ENCODE data around the gene ORC5.
"Not testable (repeated sequence)": the region's sequence is repeated elsewhere in the genome, so short reads cannot be mapped to it uniquely, and the experiment has no call there.

Gene ORC5

GRCh38 chr7:104228442-104228841 lies 20.6 kb upstream of the ORC5 start:
- Mint-ChIP-seq H3K4me1 (ENCODE audit: low read depth in 2 of 2) (peaks cover 0 to 4% of the 10 kb centered on the region in 2 donors), H3K9me3 (no peaks in the 10 kb centered on the region), H3K36me3 (ENCODE audit: insufficient read depth) (no peaks in the 10 kb centered on the region), H3K27ac (no peak overlapping the region), H3K4me3 (no peak overlapping the region), H3K27me3 (peaks cover 21 to 30% of the 10 kb centered on the region in 2 donors)
- DNase-seq: no peak
- no peak for ATAC-seq (replicated peaks)

- H3K9me3 Mint-ChIP-seq: peaks cover 0 to 2% of the 10 kb centered on the region in 2 donors
- no peak for ATAC-seq (replicated peaks)
- H3K27ac Mint-ChIP-seq: no peak overlapping the region
- H3K4me3 Mint-ChIP-seq: no peak overlapping the region
- H3K36me3 Mint-ChIP-seq (ENCODE audit: insufficient read depth): no peaks in the 10 kb centered on the region
- no peaks in the 10 kb centered on the region for H3K4me1 Mint-ChIP-seq (ENCODE audit: low read depth in 2 of 2)
- H3K27me3 Mint-ChIP-seq: peaks cover 11 to 30% of the 10 kb centered on the region in 2 donors
- DNase-seq: no peak
Observed at GRCh38 chr7:104225451-104225850, 17.6 kb upstream of the ORC5 start.

- no peaks in the 10 kb centered on the region for H3K4me1 Mint-ChIP-seq (ENCODE audit: low read depth in 2 of 2)
- H3K9me3 Mint-ChIP-seq: peaks cover 0 to 5% of the 10 kb centered on the region in 2 donors
- DNase-seq (no peak), ATAC-seq (replicated peaks) (no peak)
- H3K27me3 Mint-ChIP-seq: peaks cover 7 to 31% of the 10 kb centered on the region in 2 donors
- no peaks in the 10 kb centered on the region for H3K36me3 Mint-ChIP-seq (ENCODE audit: insufficient read depth)
- H3K4me3 Mint-ChIP-seq: no peak overlapping the region
- H3K27ac Mint-ChIP-seq: no peak overlapping the region
Observed at GRCh38 chr7:104217620-104218019, 9.8 kb upstream of the ORC5 start.

GRCh38 chr7:104209063-104209462 lies 1.2 kb upstream of the ORC5 start:
- peaks cover 14% of the 10 kb centered on the region for H3K36me3 Mint-ChIP-seq (ENCODE audit: insufficient read depth)
- H3K9me3 Mint-ChIP-seq: no peaks in the 10 kb centered on the region
- DNase-seq (no peak), ATAC-seq (replicated peaks) (no peak)
- H3K27me3 Mint-ChIP-seq: peaks cover 32 to 41% of the 10 kb centered on the region in 2 donors
- peaks cover 19 to 31% of the 10 kb centered on the region in 2 donors for H3K4me1 Mint-ChIP-seq (ENCODE audit: low read depth in 2 of 2)
- H3K27ac Mint-ChIP-seq: no peak overlapping the region
- peak overlapping the region in 1 of 2 donors; percentile 92 for H3K4me3 Mint-ChIP-seq

GRCh38 chr7:104208421-104208780 lies 588 bp upstream of the ORC5 start:
- peaks cover 24 to 35% of the 10 kb centered on the region in 2 donors for H3K4me1 Mint-ChIP-seq (ENCODE audit: low read depth in 2 of 2)
- DNase-seq: no peak
- peaks cover 18% of the 10 kb centered on the region for H3K36me3 Mint-ChIP-seq (ENCODE audit: insufficient read depth)
- peaks cover 32 to 41% of the 10 kb centered on the region in 2 donors for H3K27me3 Mint-ChIP-seq
- no peaks in the 10 kb centered on the region for H3K9me3 Mint-ChIP-seq
- ATAC-seq (replicated peaks): no peak
- peak overlapping the region; percentile 96 to 99 for H3K27ac Mint-ChIP-seq
- peak overlapping the region; percentile 88 to 92 for H3K4me3 Mint-ChIP-seq

GRCh38 chr7:104207348-104207730 lies 474 bp downstream of the ORC5 start:
- H3K27ac Mint-ChIP-seq: peak overlapping the region; percentile 96 to 99
- peaks cover 22% of the 10 kb centered on the region for H3K36me3 Mint-ChIP-seq (ENCODE audit: insufficient read depth)

GRCh38 chr7:104206841-104207240 lies 972 bp downstream of the ORC5 start:
- Mint-ChIP-seq H3K27ac (peak overlapping the region; percentile 96 to 99), H3K4me1 (ENCODE audit: low read depth in 2 of 2) (peaks cover 27 to 40% of the 10 kb centered on the region in 2 donors), H3K9me3 (no peaks in the 10 kb centered on the region), H3K36me3 (ENCODE audit: insufficient read depth) (peaks cover 27% of the 10 kb centered on the region), H3K4me3 (peak overlapping the region; percentile 88 to 92), H3K27me3 (peaks cover 19 to 27% of the 10 kb centered on the region in 2 donors)
- ATAC-seq (replicated peaks): no peak
- no peak for DNase-seq

More at GRCh38 chr7:104207348-104207730, 474 bp downstream of the ORC5 start:
- peaks cover 23 to 32% of the 10 kb centered on the region in 2 donors for H3K27me3 Mint-ChIP-seq
- H3K4me3 Mint-ChIP-seq: peak overlapping the region; percentile 88 to 92
- H3K9me3 Mint-ChIP-seq: no peaks in the 10 kb centered on the region
- peak; percentile 66 for ATAC-seq (replicated peaks)
- peak in 2 of 3 experiments; percentile 11 to 14 for DNase-seq
- peaks cover 27 to 40% of the 10 kb centered on the region in 2 donors for H3K4me1 Mint-ChIP-seq (ENCODE audit: low read depth in 2 of 2)

GRCh38 chr7:104198673-104199278 lies 9.0 kb downstream of the ORC5 start:
- Mint-ChIP-seq H3K4me1 (ENCODE audit: low read depth in 2 of 2) (peaks cover 12 to 20% of the 10 kb centered on the region in 2 donors), H3K27me3 (no peaks in the 10 kb centered on the region), H3K4me3 (no peak overlapping the region), H3K27ac (no peak overlapping the region), H3K36me3 (ENCODE audit: insufficient read depth) (peaks cover 40% of the 10 kb centered on the region), H3K9me3 (no peaks in the 10 kb centered on the region)
- DNase-seq: no peak
- no peak for ATAC-seq (replicated peaks)

GRCh38 chr7:104196161-104196560 lies 11.7 kb downstream of the ORC5 start:
- Mint-ChIP-seq H3K27me3 (no peaks in the 10 kb centered on the region), H3K27ac (peak overlapping the region; percentile 2 to 29), H3K9me3 (no peaks in the 10 kb centered on the region), H3K4me3 (no peak overlapping the region), H3K4me1 (ENCODE audit: low read depth in 2 of 2) (peaks cover 9 to 19% of the 10 kb centered on the region in 2 donors), H3K36me3 (ENCODE audit: insufficient read depth) (peaks cover 30% of the 10 kb centered on the region)
- ATAC-seq (replicated peaks): no peak
- DNase-seq: no peak

- Mint-ChIP-seq H3K36me3 (ENCODE audit: insufficient read depth) (peaks cover 37% of the 10 kb centered on the region), H3K9me3 (no peaks in the 10 kb centered on the region), H3K4me1 (ENCODE audit: low read depth in 2 of 2) (peaks cover 8 to 22% of the 10 kb centered on the region in 2 donors), H3K4me3 (no peak overlapping the region), H3K27me3 (no peaks in the 10 kb centered on the region), H3K27ac (no peak overlapping the region)
- ATAC-seq (replicated peaks): no peak
- no peak for DNase-seq
Observed at GRCh38 chr7:104192434-104192833, 15.4 kb downstream of the ORC5 start.

GRCh38 chr7:104185346-104185745 lies 22.5 kb downstream of the ORC5 start:
- DNase-seq: no peak
- no peak overlapping the region for H3K4me3 Mint-ChIP-seq
- peaks cover 2 to 5% of the 10 kb centered on the region in 2 donors for H3K4me1 Mint-ChIP-seq (ENCODE audit: low read depth in 2 of 2)
- H3K9me3 Mint-ChIP-seq: no peaks in the 10 kb centered on the region
- H3K27me3 Mint-ChIP-seq: no peaks in the 10 kb centered on the region
- no peak overlapping the region for H3K27ac Mint-ChIP-seq
- ATAC-seq (replicated peaks): no peak
- H3K36me3 Mint-ChIP-seq (ENCODE audit: insufficient read depth): peaks cover 60% of the 10 kb centered on the region

- Mint-ChIP-seq H3K27ac (no peak overlapping the region), H3K27me3 (no peaks in the 10 kb centered on the region), H3K36me3 (ENCODE audit: insufficient read depth) (peaks cover 37% of the 10 kb centered on the region), H3K4me3 (no peak overlapping the region), H3K4me1 (ENCODE audit: low read depth in 2 of 2) (no peaks in the 10 kb centered on the region), H3K9me3 (no peaks in the 10 kb centered on the region)
- ATAC-seq (replicated peaks): no peak
- DNase-seq: no peak
Observed at GRCh38 chr7:104179178-104179577, 28.6 kb downstream of the ORC5 start.

- H3K9me3 Mint-ChIP-seq; H3K4me1 Mint-ChIP-seq (ENCODE audit: low read depth in 2 of 2); H3K27ac Mint-ChIP-seq; DNase-seq; H3K4me3 Mint-ChIP-seq; ATAC-seq (replicated peaks); H3K27me3 Mint-ChIP-seq: not testable (repeated sequence)
- peaks cover 24% of the 10 kb centered on the region for H3K36me3 Mint-ChIP-seq (ENCODE audit: insufficient read depth)
Observed at GRCh38 chr7:104177565-104178083, 30.2 kb downstream of the ORC5 start.

- no peaks in the 10 kb centered on the region for H3K9me3 Mint-ChIP-seq
- no peaks in the 10 kb centered on the region for H3K4me1 Mint-ChIP-seq (ENCODE audit: low read depth in 2 of 2)
- H3K36me3 Mint-ChIP-seq (ENCODE audit: insufficient read depth): peaks cover 24% of the 10 kb centered on the region
- no peak overlapping the region for H3K4me3 Mint-ChIP-seq
- no peak for DNase-seq
- H3K27me3 Mint-ChIP-seq: no peaks in the 10 kb centered on the region
- H3K27ac Mint-ChIP-seq: no peak overlapping the region
- ATAC-seq (replicated peaks): no peak
Observed at GRCh38 chr7:104176332-104176731, 31.5 kb downstream of the ORC5 start.

Data from effector memory CD8-positive, alpha-beta T cell (primary cell).